K562 (cell line): ENCODE measurements around the gene KCNK1. TPM values are rescaled to one million over a fixed set of nuclear protein-coding genes. Genes with fewer than 3 reads are reported as not detected.

ENCODE experiments used
- ELF1 ChIP-seq: fragments of 200-800 bp; sonication (Bioruptor generic); IDR thresholded peaks from 2 replicates; pipeline ENCODE4 v1.6.1; 2016; ENCODE audit warnings: missing genetic modification characterization, missing compliant biosample characterization
- FIP1L1 ChIP-seq: fragments of 200-400 bp; formaldehyde crosslinking; IDR thresholded peaks from 2 replicates; pipeline ENCODE4 v1.6.1; 2018; ENCODE audit warnings: mild to moderate bottlenecking, low read depth, low read length; ENCODE audit not compliant: poor library complexity, severe bottlenecking
- GTF2F1 ChIP-seq: IDR thresholded peaks from 2 replicates; pipeline ENCODE4 v1.6.1; 2011; ENCODE audit warnings: low read depth, low read length, improper control_type of control experiment
- HDAC1 ChIP-seq, 2 experiments: fragments of 450-650 bp; IDR thresholded peaks; 2 replicates each; pipeline ENCODE4 v1.6.1; 2016 to 2017; ENCODE audit warnings: inconsistent platforms in 1 of 2, mild to moderate bottlenecking in 1 of 2, moderate library complexity in 1 of 2
- MXD1 ChIP-seq: fragments of 250-450 bp; sonication (Bioruptor Pico); IDR thresholded peaks from 2 replicates; pipeline ENCODE4 v1.8.0; 2021; ENCODE audit warnings: borderline replicate concordance, mild to moderate bottlenecking, moderate library complexity; ENCODE audit not compliant: poor library complexity, severe bottlenecking
- NR2F6 ChIP-seq: fragments of 450-650 bp; formaldehyde crosslinking; IDR thresholded peaks from 2 replicates; pipeline ENCODE4 v1.4.0; 2020; ENCODE audit warnings: mild to moderate bottlenecking
- RAD21 ChIP-seq, 2 experiments: fragments of 250-450 bp in 1 of 2; fragments of 450-650 bp in 1 of 2; sonication (Bioruptor Pico) in 1 of 2; formaldehyde crosslinking in 1 of 2; IDR thresholded peaks in 1 of 2; conservative IDR thresholded peaks in 1 of 2; 2 replicates each; pipeline versions ENCODE4 v1.4.0 to v1.8.0; 2020 to 2022; ENCODE audit warnings: mild to moderate bottlenecking in 2 of 2, moderate library complexity in 1 of 2
- RBM15 ChIP-seq: fragments of 200-400 bp; formaldehyde crosslinking; IDR thresholded peaks from 2 replicates; pipeline ENCODE4 v1.6.1; 2018; ENCODE audit warnings: mild to moderate bottlenecking, low read length, moderate library complexity; ENCODE audit not compliant: insufficient read depth
- RERE ChIP-seq: sonication (generic); formaldehyde crosslinking; IDR thresholded peaks from 2 replicates; pipeline ENCODE4 v1.8.0; 2023; ENCODE audit warnings: missing genetic modification reagents, mild to moderate bottlenecking, borderline replicate concordance
- RFX5 ChIP-seq: IDR thresholded peaks from 2 replicates; pipeline ENCODE4 v1.6.1; 2011; ENCODE audit warnings: low read depth, mild to moderate bottlenecking, improper control_type of control experiment, low read length
- SETDB1 ChIP-seq: IDR thresholded peaks from one replicate; pipeline ENCODE4 v1.6.1; 2012; ENCODE audit warnings: low read length, control low read depth, inconsistent platforms
- SMAD4 ChIP-seq: fragments of 250-450 bp; sonication (Bioruptor Pico); conservative IDR thresholded peaks from 2 replicates; pipeline ENCODE4 v1.8.0; 2021; ENCODE audit warnings: inconsistent platforms, mild to moderate bottlenecking, moderate library complexity
- SMARCE1 ChIP-seq: fragments of 450-650 bp; IDR thresholded peaks from 2 replicates; pipeline ENCODE4 v1.7.1; 2016; ENCODE audit warnings: mild to moderate bottlenecking
- SNIP1 ChIP-seq: fragments of 450-650 bp; IDR thresholded peaks from 2 replicates; pipeline ENCODE4 v1.7.1; 2017; ENCODE audit warnings: low read depth, mild to moderate bottlenecking
- SREBF1 ChIP-seq: fragments of 150-350 bp; IDR thresholded peaks from 2 replicates; pipeline ENCODE4 v1.6.1; 2014; ENCODE audit warnings: antibody characterized with exemption, low read depth, low read length, borderline replicate concordance
- polyA plus RNA-seq, 8 experiments: library from polyadenylated mRNA; depleted of rRNA in 4 of 8; stranded (reverse) in 5 of 8; unstranded in 3 of 8; fragments of >200 nt; fragmentation: Nextera tagmentation in 2 of 8; fragmentation: Illumina TruSeq in 1 of 8; extraction: Ambion mirVana in 2 of 8; extraction: Trizol in 1 of 8; gene quantifications; 2 replicates each; pipeline versions ENCODE4 v1.2.1 to v1.2.3, GENCODE V29; 2011 to 2014; ENCODE audit warnings: inconsistent platforms in 1 of 8, missing spikeins in 1 of 8
- total RNA-seq, 7 experiments: library from RNA; depleted of rRNA in 6 of 7; stranded (reverse); fragments of >200 nt in 6 of 7; fragmentation: Illumina TruSeq in 2 of 7; extraction: Trizol in 2 of 7; gene quantifications; 2 replicates each; pipeline versions ENCODE4 v1.2.1 to v1.2.3, GENCODE V29; 2011 to 2021; ENCODE audit warnings: low replicate concordance in 1 of 7
- TF ChIP-seq, protein P1 (sequence below): IDR thresholded peaks from 2 replicates; pipeline ENCODE4 v1.6.1; 2011; ENCODE audit warnings: borderline replicate concordance, low read depth, mild to moderate bottlenecking, moderate library complexity, low read length; ENCODE audit not compliant: insufficient read depth, poor library complexity, severe bottlenecking
- TF ChIP-seq, protein P2 (sequence below): fragments of 450-650 bp; IDR thresholded peaks from one replicate; pipeline ENCODE4 v1.6.1; 2018; ENCODE audit warnings: mild to moderate bottlenecking, moderate library complexity; ENCODE audit not compliant: partially characterized antibody

The KCNK1 gene
- total and polyA plus RNA-seq, 9 of the 15 experiments (the other 6 are each of a cell fraction or from before 2014, with no cell fraction given), result 3.1 to 22.7 (median 6.0) TPM

- TF ChIP-seq SNIP1, result no peak
- TF ChIP-seq MXD1 (CRISPR knock-in tag), result no peak
- TF ChIP-seq, protein P1, sequence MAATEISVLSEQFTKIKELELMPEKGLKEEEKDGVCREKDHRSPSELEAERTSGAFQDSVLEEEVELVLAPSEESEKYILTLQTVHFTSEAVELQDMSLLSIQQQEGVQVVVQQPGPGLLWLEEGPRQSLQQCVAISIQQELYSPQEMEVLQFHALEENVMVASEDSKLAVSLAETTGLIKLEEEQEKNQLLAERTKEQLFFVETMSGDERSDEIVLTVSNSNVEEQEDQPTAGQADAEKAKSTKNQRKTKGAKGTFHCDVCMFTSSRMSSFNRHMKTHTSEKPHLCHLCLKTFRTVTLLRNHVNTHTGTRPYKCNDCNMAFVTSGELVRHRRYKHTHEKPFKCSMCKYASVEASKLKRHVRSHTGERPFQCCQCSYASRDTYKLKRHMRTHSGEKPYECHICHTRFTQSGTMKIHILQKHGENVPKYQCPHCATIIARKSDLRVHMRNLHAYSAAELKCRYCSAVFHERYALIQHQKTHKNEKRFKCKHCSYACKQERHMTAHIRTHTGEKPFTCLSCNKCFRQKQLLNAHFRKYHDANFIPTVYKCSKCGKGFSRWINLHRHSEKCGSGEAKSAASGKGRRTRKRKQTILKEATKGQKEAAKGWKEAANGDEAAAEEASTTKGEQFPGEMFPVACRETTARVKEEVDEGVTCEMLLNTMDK, result no peak
- TF ChIP-seq NR2F6 (CRISPR knock-in tag), result no peak
- TF ChIP-seq SMARCE1, result peak; percentile 60
- TF ChIP-seq, protein P2, sequence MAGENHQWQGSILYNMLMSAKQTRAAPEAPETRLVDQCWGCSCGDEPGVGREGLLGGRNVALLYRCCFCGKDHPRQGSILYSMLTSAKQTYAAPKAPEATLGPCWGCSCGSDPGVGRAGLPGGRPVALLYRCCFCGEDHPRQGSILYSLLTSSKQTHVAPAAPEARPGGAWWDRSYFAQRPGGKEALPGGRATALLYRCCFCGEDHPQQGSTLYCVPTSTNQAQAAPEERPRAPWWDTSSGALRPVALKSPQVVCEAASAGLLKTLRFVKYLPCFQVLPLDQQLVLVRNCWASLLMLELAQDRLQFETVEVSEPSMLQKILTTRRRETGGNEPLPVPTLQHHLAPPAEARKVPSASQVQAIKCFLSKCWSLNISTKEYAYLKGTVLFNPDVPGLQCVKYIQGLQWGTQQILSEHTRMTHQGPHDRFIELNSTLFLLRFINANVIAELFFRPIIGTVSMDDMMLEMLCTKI, result no peak
- TF ChIP-seq FIP1L1, result no peak
- peak; percentile 24; the same call in 1 of the 2 replicates for TF ChIP-seq SMAD4 (CRISPR knock-in tag)
- TF ChIP-seq RAD21 (CRISPR knock-in tag; conservative IDR thresholded peaks at IDR 0.05 in 1 of 2, IDR thresholded peaks at IDR 0.05 in 1 of 2), result no peak
- TF ChIP-seq RFX5, result no peak
- TF ChIP-seq HDAC1 (IDR thresholded peaks at IDR 0.05), result peak in 1 of 2 experiments; percentile 79; a peak in 3 of 4 replicates
- no peak for TF ChIP-seq RERE (CRISPR knock-in tag)
- TF ChIP-seq ELF1 (tag), result no peak
- no peak for TF ChIP-seq RBM15
- no peak for TF ChIP-seq GTF2F1
- TF ChIP-seq SETDB1, result no peak
- no peak for TF ChIP-seq SREBF1
Observed at GRCh38 chr1:233613252-233614172, at the start of gene KCNK1 (continued).
